Mesendoderm (in vitro differentiated cells): ENCODE measurements around the gene TMEM198.

Experiments
- DNase-seq: peaks from one replicate; pipeline ENCODE4 v3.0.0; 2013
- H2AK5ac ChIP-seq: 2 replicates; pipeline ENCODE4 v1.6.1; 2013; ENCODE audit warnings: low read length, inconsistent platforms
- H2BK120ac ChIP-seq: 2 replicates; pipeline ENCODE4 v1.6.1; 2013; ENCODE audit warnings: low read depth, mild to moderate bottlenecking, low read length, moderate library complexity, mixed read lengths
- H2BK15ac ChIP-seq: replicated peaks from 2 replicates; pipeline ENCODE4 v1.6.1; 2013; ENCODE audit warnings: low read depth, mild to moderate bottlenecking, moderate library complexity
- H2BK5ac ChIP-seq: 2 replicates; pipeline ENCODE4 v1.6.1; 2013; ENCODE audit warnings: low read length, inconsistent platforms
- H3K18ac ChIP-seq: 2 replicates; pipeline ENCODE4 v1.6.1; 2013; ENCODE audit warnings: mild to moderate bottlenecking, low read length, mixed read lengths
- H3K23ac ChIP-seq: one replicate; pipeline ENCODE4 v1.6.1; 2013; ENCODE audit warnings: low read length
- H3K27ac ChIP-seq: 2 replicates; pipeline ENCODE4 v1.5.1; 2013; ENCODE audit warnings: low read depth, mild to moderate bottlenecking, inconsistent platforms, low read length, moderate library complexity
- H3K27me3 ChIP-seq: 2 replicates; pipeline ENCODE4 v1.6.1; 2013; ENCODE audit warnings: low read length, control low read depth, mild to moderate bottlenecking, inconsistent platforms; ENCODE audit not compliant: insufficient read depth, poor library complexity
- H3K36me3 ChIP-seq: 2 replicates; pipeline ENCODE4 v1.6.1; 2013; ENCODE audit warnings: low read length, inconsistent platforms; ENCODE audit not compliant: control insufficient read depth, insufficient read depth
- H3K4ac ChIP-seq: one replicate; pipeline ENCODE4 v1.6.1; 2013; ENCODE audit warnings: low read depth, mild to moderate bottlenecking, low read length, moderate library complexity
- H3K4me1 ChIP-seq: 2 replicates; pipeline ENCODE4 v1.6.1; 2013; ENCODE audit warnings: low read depth, low read length, inconsistent platforms; ENCODE audit not compliant: control insufficient read depth
- H3K4me2 ChIP-seq: 2 replicates; pipeline ENCODE4 v1.6.1; 2013; ENCODE audit warnings: low read length
- H3K4me3 ChIP-seq: 2 replicates; pipeline ENCODE4 v1.5.1; 2013; ENCODE audit warnings: mild to moderate bottlenecking, low read length
- H3K56ac ChIP-seq: one replicate; pipeline ENCODE4 v1.6.1; 2013; ENCODE audit warnings: low read length
- H3K79me1 ChIP-seq: 2 replicates; pipeline ENCODE4 v1.6.1; 2013; ENCODE audit warnings: low read length, inconsistent platforms
- H3K79me2 ChIP-seq: 2 replicates; pipeline ENCODE4 v1.6.1; 2013; ENCODE audit warnings: mild to moderate bottlenecking, low read length; ENCODE audit not compliant: control insufficient read depth, insufficient read depth
- H3K9ac ChIP-seq: 2 replicates; pipeline ENCODE4 v1.6.1; 2013; ENCODE audit warnings: low read length, inconsistent platforms
- H4K5ac ChIP-seq: one replicate; pipeline ENCODE4 v1.6.1; 2013; ENCODE audit warnings: low read length
- H4K8ac ChIP-seq: one replicate; pipeline ENCODE4 v1.6.1; 2013; ENCODE audit warnings: low read depth, mild to moderate bottlenecking, control low read depth, low read length, moderate library complexity
- WGBS: extraction: QIAGEN DNeasy Blood & Tissue Kit; methylation state at CpG from one replicate; pipeline ENCODE4 v1.1.7; 2013; ENCODE audit warnings: low lambda C conversion rate, missing lambda C conversion rate; ENCODE audit not compliant: insufficient coverage; ENCODE audit errors: extremely low coverage; 5-methylcytosine and 5-hydroxymethylcytosine counted together

TMEM198 gene

DNA sequence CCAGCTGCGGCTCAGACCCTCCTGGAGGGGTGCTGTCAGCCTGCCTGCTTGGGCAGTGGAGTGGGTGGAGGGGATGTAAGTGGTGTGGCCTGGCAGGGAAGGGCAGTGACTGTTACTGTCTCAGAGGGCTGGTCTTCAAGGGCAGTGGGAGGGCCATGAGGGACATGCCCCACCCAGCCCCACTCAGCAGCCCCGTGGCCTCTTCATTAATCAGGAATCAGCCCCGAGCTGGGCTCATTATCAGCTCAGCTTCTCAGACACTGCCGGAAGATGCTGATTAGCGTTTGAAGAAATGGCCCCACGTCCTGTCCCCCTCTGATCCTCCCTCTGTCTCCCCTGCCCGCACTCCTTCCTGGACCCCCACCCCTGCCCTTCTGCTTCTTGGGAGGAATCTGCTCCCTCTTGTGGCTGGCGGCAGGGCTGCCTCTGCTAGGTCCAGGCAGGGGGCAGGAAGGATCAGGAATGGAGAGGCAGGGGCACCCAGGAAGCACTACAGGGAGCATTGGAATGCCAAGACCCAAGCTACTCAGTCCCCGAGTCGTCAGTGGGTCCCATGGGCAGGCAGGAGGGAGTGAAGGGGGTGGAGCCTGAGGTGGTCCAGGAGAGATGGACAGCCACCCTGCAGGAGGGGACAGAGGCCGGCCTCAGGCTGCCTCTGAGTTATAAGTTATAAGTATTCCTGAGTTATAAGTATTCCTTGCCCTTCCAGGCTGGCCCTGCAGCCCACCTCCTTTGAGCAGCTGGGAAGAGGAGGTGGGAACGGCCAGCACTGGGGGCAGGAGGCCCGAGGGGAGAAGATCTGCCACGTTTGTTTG lies 22.6 kb upstream of the TMEM198 start:
- H3K36me3 ChIP-seq: no peaks in the 10 kb centered on the region
- no peak overlapping the region for H3K4me3 ChIP-seq

GRCh38 chr2:219522111-219523030 lies 21.5 kb upstream of the TMEM198 start:
- Histone ChIP-seq H3K27me3 (no peaks in the 10 kb centered on the region), H2BK120ac (no peak overlapping the region), H3K23ac (no peak overlapping the region), H3K79me1 (no peaks in the 10 kb centered on the region), H2AK5ac (no peak overlapping the region), H2BK15ac (no peak overlapping the region), H3K27ac (peak overlapping the region; percentile 10), H3K4me1 (peaks cover 11% of the 10 kb centered on the region), H2BK5ac (no peak overlapping the region), H3K4me3 (no peak overlapping the region), H3K79me2 (no peaks in the 10 kb centered on the region), H3K9ac (peak overlapping the region; percentile 44), H3K4ac (peak overlapping the region; percentile 66), H4K8ac (no peak overlapping the region), H3K4me2 (peak overlapping the region; percentile 28), H4K5ac (no peak overlapping the region), H3K56ac (peak overlapping the region; percentile 80), H3K18ac (peak overlapping the region; percentile 46), H3K36me3 (no peaks in the 10 kb centered on the region)
- no CpG with 5 or more reads among the region's 70 CpGs for WGBS
- DNase-seq: peak; percentile 78

More for the DNA sequence above, 22.6 kb upstream of the TMEM198 start:
- Histone ChIP-seq H2BK15ac (no peak overlapping the region), H2BK120ac (no peak overlapping the region), H2AK5ac (no peak overlapping the region), H3K56ac (peak overlapping the region; percentile 80), H3K4me2 (peak overlapping the region; percentile 28), H3K9ac (peak overlapping the region; percentile 44), H3K27me3 (no peaks in the 10 kb centered on the region), H2BK5ac (no peak overlapping the region), H3K23ac (no peak overlapping the region), H3K4ac (no peak overlapping the region), H4K8ac (no peak overlapping the region), H3K79me1 (no peaks in the 10 kb centered on the region), H4K5ac (no peak overlapping the region), H3K18ac (no peak overlapping the region), H3K79me2 (no peaks in the 10 kb centered on the region), H3K4me1 (peaks cover 10% of the 10 kb centered on the region), H3K27ac (no peak overlapping the region)
- DNase-seq: peak; percentile 92
- WGBS: no CpG with 5 or more reads among the region's 14 CpGs

DNA sequence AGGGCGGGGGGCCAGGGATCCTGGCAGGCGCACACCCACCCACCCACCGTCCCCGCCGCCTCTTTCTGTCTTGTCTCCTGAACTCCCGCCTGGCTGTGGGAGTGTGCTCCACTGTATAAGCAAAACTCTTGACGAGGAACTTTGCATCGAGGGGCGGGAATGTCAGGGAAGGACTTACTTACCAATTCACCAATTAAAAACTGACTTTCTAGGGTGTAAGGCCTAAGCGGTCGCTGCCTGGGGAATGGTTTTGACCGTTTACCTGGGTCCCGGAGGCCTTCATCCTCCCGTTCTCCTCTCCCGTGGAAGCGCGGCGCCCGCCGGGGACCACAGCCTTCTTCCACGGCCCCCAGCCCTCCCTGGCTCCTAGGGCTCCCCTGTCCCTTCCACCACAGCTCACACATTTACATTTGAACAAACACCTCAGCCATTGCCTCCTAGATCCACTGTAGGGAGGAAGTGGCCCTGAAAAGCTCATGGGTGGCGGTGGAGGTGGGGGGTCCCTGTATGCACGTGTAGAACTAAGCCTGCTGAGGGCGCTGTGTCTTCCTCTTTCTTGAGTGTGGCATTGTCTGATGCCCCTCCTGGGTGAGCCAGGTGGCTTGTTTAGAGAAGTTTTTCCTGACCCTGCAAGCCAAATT lies 20.7 kb upstream of the TMEM198 start:
- Histone ChIP-seq H3K36me3 (no peaks in the 10 kb centered on the region), H2AK5ac (no peak overlapping the region), H3K4ac (peak overlapping the region; percentile 66), H3K27ac (no peak overlapping the region), H3K23ac (no peak overlapping the region), H3K4me3 (no peak overlapping the region), H3K18ac (peak overlapping the region; percentile 46), H3K56ac (peak overlapping the region; percentile 78), H4K8ac (no peak overlapping the region), H4K5ac (no peak overlapping the region), H3K9ac (peak overlapping the region; percentile 47), H3K27me3 (no peaks in the 10 kb centered on the region), H3K4me1 (peaks cover 11% of the 10 kb centered on the region), H3K79me1 (no peaks in the 10 kb centered on the region), H3K4me2 (peak overlapping the region; percentile 28), H3K79me2 (no peaks in the 10 kb centered on the region), H2BK5ac (no peak overlapping the region), H2BK15ac (no peak overlapping the region), H2BK120ac (no peak overlapping the region)
- peak; percentile 57 for DNase-seq
- no CpG with 5 or more reads among the region's 24 CpGs for WGBS

DNA sequence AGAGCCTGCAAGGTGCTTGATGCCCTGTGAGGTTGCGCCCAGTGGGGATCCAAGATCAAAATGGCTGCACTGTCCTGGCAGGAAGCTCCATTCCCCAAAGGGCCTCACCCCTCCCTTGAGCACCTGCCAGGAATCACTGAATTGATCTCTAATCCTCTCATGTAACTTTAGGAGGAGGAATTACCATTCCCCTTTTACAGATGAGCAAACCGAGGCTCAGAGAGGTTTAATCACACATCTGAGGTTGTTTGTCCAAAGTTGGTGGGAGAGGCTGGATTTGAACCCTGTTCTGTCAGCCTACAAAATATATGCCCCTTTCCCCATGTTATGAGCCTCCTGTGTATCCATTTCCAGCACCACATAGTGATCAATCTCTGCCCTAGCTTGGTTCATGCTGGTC lies 19.0 kb upstream of the TMEM198 start:
- no peak overlapping the region for H2BK5ac ChIP-seq
- DNase-seq: no peak
- H3K4me1 ChIP-seq: peaks cover 11% of the 10 kb centered on the region
- H3K4me2 ChIP-seq: no peak overlapping the region
- H3K4me3 ChIP-seq: no peak overlapping the region
- no peak overlapping the region for H2BK120ac ChIP-seq
- H3K9ac ChIP-seq: no peak overlapping the region
- no peaks in the 10 kb centered on the region for H3K79me1 ChIP-seq
- no peaks in the 10 kb centered on the region for H3K36me3 ChIP-seq
- H3K23ac ChIP-seq: no peak overlapping the region
- H3K56ac ChIP-seq: no peak overlapping the region
- H3K27ac ChIP-seq: no peak overlapping the region
- H3K18ac ChIP-seq: no peak overlapping the region
- H3K79me2 ChIP-seq: no peaks in the 10 kb centered on the region
- no peaks in the 10 kb centered on the region for H3K27me3 ChIP-seq
- H4K8ac ChIP-seq: no peak overlapping the region
- H2AK5ac ChIP-seq: no peak overlapping the region
- H4K5ac ChIP-seq: no peak overlapping the region
- H2BK15ac ChIP-seq: no peak overlapping the region
- WGBS: no CpG with 5 or more reads among the region's 2 CpGs
- H3K4ac ChIP-seq: no peak overlapping the region

GRCh38 chr2:219525533-219526232 lies 18.1 kb upstream of the TMEM198 start:
- Histone ChIP-seq H4K5ac (no peak overlapping the region), H3K4me3 (no peak overlapping the region), H3K18ac (no peak overlapping the region), H3K79me2 (no peaks in the 10 kb centered on the region), H3K4ac (no peak overlapping the region), H3K79me1 (no peaks in the 10 kb centered on the region), H3K36me3 (no peaks in the 10 kb centered on the region), H3K4me1 (peaks cover 11% of the 10 kb centered on the region), H2BK5ac (no peak overlapping the region), H3K27ac (no peak overlapping the region), H3K4me2 (no peak overlapping the region), H2AK5ac (no peak overlapping the region), H2BK15ac (no peak overlapping the region), H3K27me3 (no peaks in the 10 kb centered on the region), H2BK120ac (no peak overlapping the region), H3K23ac (no peak overlapping the region), H3K9ac (no peak overlapping the region), H3K56ac (peak overlapping the region; percentile 66), H4K8ac (no peak overlapping the region)
- no CpG with 5 or more reads among the region's 9 CpGs for WGBS
- peak; percentile 95 for DNase-seq
